ENCODE measurements around the gene NDE1. TPM values are rescaled to one million over a fixed set of nuclear protein-coding genes. Genes with fewer than 3 reads are reported as not detected.

NDE1 gene
- total and polyA plus RNA-seq, 2 experiments from 2014 or later = 7.1 to 41.0 TPM

GRCh38 chr16:15714393-15715172 lies 64.5 kb downstream of the NDE1 start:
- Histone ChIP-seq H3K36me3 (no peaks in the 10 kb centered on the region), H3K4me1 (ENCODE audit: low read depth) (no peaks in the 10 kb centered on the region), H3K4me3 (no peak overlapping the region), H3K9me3 (ENCODE audit: low read depth) (no peaks in the 10 kb centered on the region), H3K27me3 (no peaks in the 10 kb centered on the region), H3K27ac (no peak overlapping the region)
- no peak for DNase-seq (ENCODE audit: low read depth in 1 of 2, low spot score in 1 of 2)
- no peak for TF ChIP-seq CTCF (IDR thresholded peaks at IDR 0.05; ENCODE audit: low read depth, low read length)

DNA sequence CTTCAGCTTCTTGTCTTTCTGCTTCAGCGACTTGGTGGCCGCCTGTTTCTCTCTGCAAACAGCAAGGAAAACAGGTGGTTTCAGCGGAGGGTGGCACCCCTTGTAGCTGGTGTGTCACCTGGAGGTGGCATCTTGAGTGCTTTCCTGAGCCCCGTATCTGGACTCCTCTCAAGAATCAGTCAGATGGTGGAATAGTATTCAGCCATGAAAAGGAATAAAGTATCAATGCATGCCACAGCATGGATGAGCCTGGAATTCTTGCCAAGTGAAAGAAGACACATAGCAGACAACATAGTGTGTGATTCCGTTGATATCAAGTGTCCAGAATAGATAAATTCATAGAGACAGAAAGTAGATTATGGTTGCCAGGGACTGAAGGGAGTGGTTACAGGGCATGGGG lies 65.2 kb downstream of the NDE1 start:
- TF ChIP-seq CTCF (IDR thresholded peaks at IDR 0.05; ENCODE audit: low read depth, low read length) = no peak
- Histone ChIP-seq H3K27me3 (no peaks in the 10 kb centered on the region), H3K27ac (no peak overlapping the region), H3K4me1 (ENCODE audit: low read depth) (no peaks in the 10 kb centered on the region), H3K4me3 (no peak overlapping the region), H3K36me3 (no peaks in the 10 kb centered on the region), H3K9me3 (ENCODE audit: low read depth) (no peaks in the 10 kb centered on the region)
- no peak for DNase-seq (ENCODE audit: low read depth in 1 of 2, low spot score in 1 of 2)

DNA sequence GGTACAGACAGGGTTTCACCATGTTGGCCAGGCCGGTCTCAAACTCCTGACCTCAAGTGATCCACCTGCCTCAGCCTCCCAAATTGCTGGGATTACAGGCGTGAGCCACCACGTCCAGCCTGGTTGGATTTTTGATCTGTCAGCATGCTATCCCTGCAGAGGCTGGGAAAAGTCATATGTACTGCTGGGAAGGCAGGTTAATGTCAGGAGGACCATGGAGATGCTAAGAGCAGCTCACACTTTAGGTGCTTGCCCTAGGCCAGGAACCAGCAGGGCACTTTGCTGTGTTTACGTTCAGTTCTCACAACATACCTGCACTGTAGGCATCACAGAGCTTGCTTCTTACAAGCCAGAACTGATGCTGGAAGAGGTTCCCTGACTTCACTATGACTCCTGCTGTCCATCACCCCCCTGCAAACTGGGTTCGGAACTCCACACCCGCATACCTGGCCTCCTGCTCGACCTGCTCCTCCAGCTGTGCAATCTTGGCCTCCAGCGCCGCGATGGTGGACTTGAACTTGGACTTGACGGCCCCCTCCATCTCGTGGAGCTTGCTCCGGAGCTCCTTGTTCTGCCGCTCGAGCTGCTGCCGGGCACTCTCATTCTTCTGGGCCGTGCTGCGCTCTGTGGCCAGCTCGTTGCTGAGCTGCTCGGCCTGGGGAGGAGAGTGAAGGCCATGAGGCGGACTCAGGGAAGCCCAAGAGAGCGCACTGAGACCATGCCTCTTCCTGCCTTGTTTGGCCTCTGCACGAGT lies 66.8 kb downstream of the NDE1 start:
- Histone ChIP-seq H3K9me3 (ENCODE audit: low read depth) (no peaks in the 10 kb centered on the region), H3K27ac (no peak overlapping the region), H3K27me3 (no peaks in the 10 kb centered on the region), H3K4me3 (no peak overlapping the region), H3K36me3 (no peaks in the 10 kb centered on the region), H3K4me1 (ENCODE audit: low read depth) (no peaks in the 10 kb centered on the region)
- TF ChIP-seq CTCF (IDR thresholded peaks at IDR 0.05; ENCODE audit: low read depth, low read length) = no peak
- no peak for DNase-seq (ENCODE audit: low read depth in 1 of 2, low spot score in 1 of 2)

DNA sequence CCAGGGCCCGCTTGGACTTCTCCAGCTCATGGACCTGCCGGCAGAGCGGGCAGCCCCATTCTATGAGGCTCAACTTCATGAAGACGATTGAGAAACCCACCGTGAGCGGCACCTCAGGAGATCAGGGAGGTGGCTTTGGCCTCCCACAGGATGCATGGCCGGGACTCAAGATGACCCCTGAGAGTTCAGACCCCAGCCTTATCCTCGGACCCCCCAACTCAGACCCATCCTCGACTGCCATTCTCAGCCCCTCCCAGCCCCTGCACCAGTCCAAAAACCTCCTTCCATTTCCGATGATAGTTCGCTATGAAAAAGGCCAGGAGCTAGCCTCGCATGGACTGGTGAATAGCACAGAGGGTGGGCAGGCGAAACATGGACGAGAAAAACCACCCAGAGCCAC lies 71.0 kb downstream of the NDE1 start:
- no peak for DNase-seq (ENCODE audit: low read depth in 1 of 2, low spot score in 1 of 2)
- H3K27me3 ChIP-seq = no peaks in the 10 kb centered on the region

GRCh38 chr16:15723808-15724207 lies 73.8 kb downstream of the NDE1 start:
- Histone ChIP-seq H3K36me3 (no peaks in the 10 kb centered on the region), H3K27me3 (no peaks in the 10 kb centered on the region), H3K4me1 (ENCODE audit: low read depth) (no peaks in the 10 kb centered on the region), H3K9me3 (ENCODE audit: low read depth) (no peaks in the 10 kb centered on the region), H3K4me3 (no peak overlapping the region), H3K27ac (no peak overlapping the region)
- DNase-seq (ENCODE audit: low read depth in 1 of 2, low spot score in 1 of 2) = no peak
- no peak for TF ChIP-seq CTCF (IDR thresholded peaks at IDR 0.05; ENCODE audit: low read depth, low read length)

More for the DNA sequence above, 71.0 kb downstream of the NDE1 start:
- Histone ChIP-seq H3K36me3 (no peaks in the 10 kb centered on the region), H3K27ac (no peak overlapping the region), H3K4me3 (no peak overlapping the region), H3K9me3 (ENCODE audit: low read depth) (no peaks in the 10 kb centered on the region), H3K4me1 (ENCODE audit: low read depth) (no peaks in the 10 kb centered on the region)
- no peak for TF ChIP-seq CTCF (IDR thresholded peaks at IDR 0.05; ENCODE audit: low read depth, low read length)

All from cardiac muscle cell (in vitro differentiated cells and primary cell).